ENCODE measurements around the gene IQCF2.

DNA sequence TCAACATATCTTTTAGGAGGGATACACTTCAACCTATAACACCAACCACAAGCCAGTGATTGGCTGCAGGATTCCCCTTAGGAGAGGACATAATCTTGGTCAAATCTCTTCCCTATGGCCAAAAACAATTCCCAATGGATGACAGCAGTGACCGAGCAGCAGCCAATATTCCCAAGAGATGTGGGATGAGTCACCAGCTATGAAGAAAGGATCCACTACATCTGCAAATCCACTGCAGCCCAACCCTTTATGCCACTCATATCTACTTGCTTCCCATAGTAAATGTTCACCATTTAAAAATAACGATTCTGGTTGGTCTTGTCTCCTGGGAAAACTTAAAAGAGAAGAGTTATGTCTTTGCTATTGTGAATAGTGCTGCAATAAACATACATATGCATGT is 18.5 kb downstream of the IQCF2 start:
- TF ChIP-seq, protein P1, sequence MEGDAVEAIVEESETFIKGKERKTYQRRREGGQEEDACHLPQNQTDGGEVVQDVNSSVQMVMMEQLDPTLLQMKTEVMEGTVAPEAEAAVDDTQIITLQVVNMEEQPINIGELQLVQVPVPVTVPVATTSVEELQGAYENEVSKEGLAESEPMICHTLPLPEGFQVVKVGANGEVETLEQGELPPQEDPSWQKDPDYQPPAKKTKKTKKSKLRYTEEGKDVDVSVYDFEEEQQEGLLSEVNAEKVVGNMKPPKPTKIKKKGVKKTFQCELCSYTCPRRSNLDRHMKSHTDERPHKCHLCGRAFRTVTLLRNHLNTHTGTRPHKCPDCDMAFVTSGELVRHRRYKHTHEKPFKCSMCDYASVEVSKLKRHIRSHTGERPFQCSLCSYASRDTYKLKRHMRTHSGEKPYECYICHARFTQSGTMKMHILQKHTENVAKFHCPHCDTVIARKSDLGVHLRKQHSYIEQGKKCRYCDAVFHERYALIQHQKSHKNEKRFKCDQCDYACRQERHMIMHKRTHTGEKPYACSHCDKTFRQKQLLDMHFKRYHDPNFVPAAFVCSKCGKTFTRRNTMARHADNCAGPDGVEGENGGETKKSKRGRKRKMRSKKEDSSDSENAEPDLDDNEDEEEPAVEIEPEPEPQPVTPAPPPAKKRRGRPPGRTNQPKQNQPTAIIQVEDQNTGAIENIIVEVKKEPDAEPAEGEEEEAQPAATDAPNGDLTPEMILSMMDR (IDR thresholded peaks at IDR 0.05; ENCODE audit: insufficient read depth, low read depth, low read length) = no peak
- TF ChIP-seq EZH2 (IDR thresholded peaks at IDR 0.05; ENCODE audit: insufficient read depth, low read length) = no peak

Measured in astrocyte (in vitro differentiated cells and primary cell).